ENCODE results near the gene PLD4. TPM values are rescaled to one million over a fixed set of nuclear protein-coding genes. Genes with fewer than 3 reads are reported as not detected.

The PLD4 gene
- total RNA-seq, 1 experiment from 2014 or later: not detected

GRCh38 chr14:104971447-104972240, 47.0 kb downstream of the PLD4 start:
- H3K4me3 ChIP-seq (ENCODE audit: insufficient read depth, low read depth, low read length): no peak overlapping the region
- no peaks in the 10 kb centered on the region for H3K36me3 ChIP-seq (replicated peaks; ENCODE audit: control insufficient read depth, insufficient read depth, low read length)
- DNase-seq: no peak
- peaks cover 6% of the 10 kb centered on the region for H3K27me3 ChIP-seq (ENCODE audit: control insufficient read depth, insufficient read depth, low read length)

DNA sequence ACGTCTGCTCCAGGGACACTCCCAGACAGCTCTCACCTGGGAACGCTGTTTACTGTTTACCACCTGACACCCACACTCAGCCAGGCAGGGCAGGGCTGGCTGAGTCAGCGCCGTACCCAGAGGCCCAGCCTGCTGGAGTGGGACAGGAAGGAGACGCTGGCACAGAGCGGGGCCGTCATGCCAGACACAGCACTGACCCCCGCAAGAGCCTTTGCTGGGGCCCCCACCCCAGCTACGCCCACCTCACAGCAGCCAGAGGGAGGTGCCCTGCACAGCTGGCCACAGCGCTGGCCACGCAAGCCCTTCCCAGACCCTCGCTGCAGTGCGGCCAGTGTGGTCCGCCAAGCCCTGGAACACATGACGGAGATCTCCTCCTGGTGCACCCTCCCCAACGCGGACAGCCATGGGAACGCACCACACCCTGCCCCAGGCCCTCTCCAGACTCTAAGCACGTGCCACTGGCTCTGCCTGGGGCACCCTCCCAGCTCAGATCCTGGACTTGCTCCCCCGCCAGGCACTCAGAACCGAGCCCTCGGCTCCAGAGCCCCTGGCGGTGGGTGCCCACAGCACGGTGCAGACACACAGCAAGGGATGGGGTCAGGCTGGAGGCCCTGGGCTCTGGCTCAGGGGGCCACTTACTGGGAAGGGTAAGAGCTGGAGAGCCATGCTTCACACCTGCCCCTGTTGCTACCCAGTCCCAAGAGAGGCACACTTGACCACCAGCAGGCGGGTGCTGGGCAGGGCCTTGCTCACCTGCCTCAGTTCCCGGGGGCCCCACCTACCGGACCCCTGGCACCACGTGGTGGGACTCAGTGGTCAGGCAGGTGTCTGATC, 47.8 kb downstream of the PLD4 start:
- peaks cover 15% of the 10 kb centered on the region for H3K27me3 ChIP-seq (ENCODE audit: control insufficient read depth, insufficient read depth, low read length)
- H3K4me3 ChIP-seq (ENCODE audit: insufficient read depth, low read depth, low read length): no peak overlapping the region
- DNase-seq: no peak

GRCh38 chr14:104973135-104973384, 48.4 kb downstream of the PLD4 start:
- peaks cover 19% of the 10 kb centered on the region for H3K27me3 ChIP-seq (ENCODE audit: control insufficient read depth, insufficient read depth, low read length)
- DNase-seq: no peak
- H3K4me3 ChIP-seq (ENCODE audit: insufficient read depth, low read depth, low read length): no peak overlapping the region
- H3K36me3 ChIP-seq (replicated peaks; ENCODE audit: control insufficient read depth, insufficient read depth, low read length): no peaks in the 10 kb centered on the region

More for the DNA sequence above, 47.8 kb downstream of the PLD4 start:
- H3K36me3 ChIP-seq (replicated peaks; ENCODE audit: control insufficient read depth, insufficient read depth, low read length): no peaks in the 10 kb centered on the region

- no peaks in the 10 kb centered on the region for H3K36me3 ChIP-seq (replicated peaks; ENCODE audit: control insufficient read depth, insufficient read depth, low read length)
- no peak for DNase-seq
- peaks cover 20% of the 10 kb centered on the region for H3K27me3 ChIP-seq (ENCODE audit: control insufficient read depth, insufficient read depth, low read length)
- no peak overlapping the region for H3K4me3 ChIP-seq (ENCODE audit: insufficient read depth, low read depth, low read length)
These were observed 48.9 kb downstream of the PLD4 start for GRCh38 chr14:104973385-104974145.

GRCh38 chr14:104974146-104974541, 49.5 kb downstream of the PLD4 start:
- DNase-seq: no peak
- Histone ChIP-seq H3K4me3 (ENCODE audit: insufficient read depth, low read depth, low read length) (no peak overlapping the region), H3K36me3 (replicated peaks; ENCODE audit: control insufficient read depth, insufficient read depth, low read length) (no peaks in the 10 kb centered on the region), H3K27me3 (ENCODE audit: control insufficient read depth, insufficient read depth, low read length) (peaks cover 25% of the 10 kb centered on the region)

- Histone ChIP-seq H3K4me3 (ENCODE audit: insufficient read depth, low read depth, low read length) (no peak overlapping the region), H3K27me3 (ENCODE audit: control insufficient read depth, insufficient read depth, low read length) (peaks cover 32% of the 10 kb centered on the region), H3K36me3 (replicated peaks; ENCODE audit: control insufficient read depth, insufficient read depth, low read length) (no peaks in the 10 kb centered on the region)
- no peak for DNase-seq
These were observed 50.1 kb downstream of the PLD4 start for GRCh38 chr14:104974665-104975390.

DNA sequence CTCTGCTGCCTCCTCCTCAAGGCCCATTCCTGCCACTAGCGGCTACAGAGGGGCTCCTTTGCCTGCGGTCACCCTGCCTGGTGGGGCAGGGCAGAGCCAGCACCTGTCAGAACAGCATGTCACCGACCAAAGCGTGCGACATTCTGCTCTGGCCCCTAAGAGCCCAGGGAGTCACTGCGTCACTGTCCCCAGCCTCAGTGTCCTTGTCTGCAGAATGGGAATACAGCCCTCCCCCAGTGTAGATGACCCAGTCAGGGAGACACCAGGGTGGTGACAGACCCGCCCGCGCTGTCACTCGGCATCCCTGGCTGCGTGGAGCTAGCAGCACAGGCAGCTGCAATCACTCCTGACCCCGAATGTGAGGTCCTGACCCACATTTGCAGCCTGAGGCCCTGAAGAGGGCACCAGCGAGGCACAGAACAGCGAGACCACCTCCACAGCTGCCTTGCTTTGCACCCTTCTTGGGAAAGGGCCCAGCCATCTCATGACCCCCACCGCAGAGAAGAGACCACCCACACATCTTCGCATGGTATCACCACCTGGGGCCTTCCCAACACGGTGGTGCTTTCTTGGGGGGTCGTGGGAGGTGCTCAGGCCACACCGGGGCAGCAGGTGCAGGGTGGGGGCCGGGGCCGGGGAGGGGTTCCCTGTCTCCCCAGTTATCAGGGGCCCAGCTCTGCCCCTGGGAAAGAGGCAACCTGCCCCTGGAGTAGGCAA, 51.0 kb downstream of the PLD4 start:
- Histone ChIP-seq H3K36me3 (replicated peaks; ENCODE audit: control insufficient read depth, insufficient read depth, low read length) (no peaks in the 10 kb centered on the region), H3K4me3 (ENCODE audit: insufficient read depth, low read depth, low read length) (no peak overlapping the region), H3K27me3 (ENCODE audit: control insufficient read depth, insufficient read depth, low read length) (peaks cover 35% of the 10 kb centered on the region)
- DNase-seq: peak; percentile 81

DNA sequence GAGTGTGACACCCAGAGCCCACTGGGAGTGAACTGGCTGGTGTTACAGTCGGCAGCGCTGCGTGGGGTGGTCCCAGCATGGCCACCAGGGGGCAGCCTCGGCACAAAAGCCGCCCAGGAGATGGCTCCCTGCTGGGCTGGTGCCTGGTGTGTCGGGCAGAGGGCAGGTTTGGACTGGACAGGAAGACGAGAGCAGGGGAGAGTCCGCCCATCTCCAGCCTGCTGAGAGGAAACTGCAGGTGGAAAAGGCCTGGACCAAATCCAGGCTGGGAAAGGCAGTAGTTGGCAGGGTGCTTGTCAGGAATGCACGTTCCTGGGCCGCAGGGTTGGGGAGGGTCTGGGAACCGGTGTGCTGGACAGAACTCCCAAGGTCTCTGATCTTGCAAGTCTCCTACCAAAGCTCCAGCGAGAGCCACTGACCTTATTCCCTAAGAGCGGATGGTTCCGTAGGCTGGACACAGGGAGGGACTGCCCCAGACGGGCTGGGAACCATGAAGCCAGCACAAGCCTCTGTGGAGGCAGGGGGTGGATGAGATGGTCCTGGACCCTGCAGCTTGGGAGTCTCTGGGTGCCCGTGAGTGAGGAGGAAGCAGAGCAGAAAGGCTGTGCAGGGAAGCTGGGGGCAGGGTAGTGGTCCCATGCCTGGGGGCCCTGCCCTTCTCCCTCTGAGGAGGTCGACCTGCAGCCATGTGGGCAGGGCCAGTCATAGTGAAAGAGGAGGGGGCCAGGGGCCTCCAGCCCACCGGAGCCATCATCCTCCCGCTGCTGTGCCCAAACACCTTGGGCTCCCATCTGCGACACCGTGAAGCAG, 51.7 kb downstream of the PLD4 start:
- Histone ChIP-seq H3K4me3 (ENCODE audit: insufficient read depth, low read depth, low read length) (no peak overlapping the region), H3K27me3 (ENCODE audit: control insufficient read depth, insufficient read depth, low read length) (peaks cover 35% of the 10 kb centered on the region), H3K36me3 (replicated peaks; ENCODE audit: control insufficient read depth, insufficient read depth, low read length) (no peaks in the 10 kb centered on the region)
- peak; percentile 91 for DNase-seq

- no peak for DNase-seq
- Histone ChIP-seq H3K36me3 (replicated peaks; ENCODE audit: control insufficient read depth, insufficient read depth, low read length) (no peaks in the 10 kb centered on the region), H3K4me3 (ENCODE audit: insufficient read depth, low read depth, low read length) (peak overlapping the region; percentile 51), H3K27me3 (ENCODE audit: control insufficient read depth, insufficient read depth, low read length) (peaks cover 35% of the 10 kb centered on the region)
These were observed 52.5 kb downstream of the PLD4 start for GRCh38 chr14:104977008-104977680.

DNA sequence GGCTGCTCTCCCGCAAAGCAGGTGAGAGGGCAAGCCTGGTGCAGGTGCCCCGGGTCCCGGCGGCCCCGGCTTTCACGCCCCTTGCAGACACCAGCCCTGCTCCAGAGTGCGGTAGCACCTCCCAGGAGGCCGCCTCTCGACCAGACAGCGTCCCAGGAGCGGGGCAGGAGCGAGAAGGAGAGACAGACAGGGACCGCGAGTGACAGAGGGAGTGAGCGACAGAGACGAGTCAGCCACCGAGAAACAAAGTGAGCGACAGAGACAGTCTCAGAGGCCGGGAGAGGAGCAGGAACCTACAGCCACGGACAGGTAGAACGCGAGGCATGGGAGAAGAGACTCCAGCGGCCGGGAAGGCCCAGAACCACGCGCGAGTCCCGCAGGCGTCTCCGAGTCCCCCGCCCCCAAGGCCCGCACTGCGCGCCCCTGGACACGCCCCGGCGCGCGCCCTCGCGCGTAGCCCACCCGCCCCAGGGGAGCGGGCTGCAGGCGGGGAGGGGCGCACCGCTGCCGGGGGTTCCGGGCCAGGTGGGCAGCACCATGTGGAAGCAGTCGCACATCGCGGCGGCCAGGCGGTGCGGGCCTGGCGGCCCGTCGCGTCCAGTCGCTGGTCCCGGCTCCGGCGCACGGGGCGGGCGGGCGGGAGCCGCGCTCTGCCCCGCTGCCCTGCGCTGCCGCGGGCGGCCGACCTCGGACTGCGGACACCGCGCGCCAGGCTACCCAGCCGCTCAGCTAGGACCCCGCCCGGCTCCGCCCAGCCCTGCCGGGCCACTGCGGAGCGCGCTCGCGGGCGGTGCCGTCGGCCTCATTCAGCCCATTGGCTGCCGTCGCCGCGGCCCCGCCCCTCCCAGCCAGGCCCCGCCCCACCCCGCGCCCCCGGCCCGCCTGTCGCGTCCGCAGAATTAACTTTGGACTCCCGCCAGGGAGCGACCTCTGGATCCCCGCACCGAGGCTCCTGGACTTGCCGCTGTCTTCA, 53.3 kb downstream of the PLD4 start, which contains the start of gene AHNAK2:
TSS of gene AHNAK2 (minus strand) at position 694 of the 973 bp plus-strand sequence. CDS start at position 557, 137 bp downstream.
- DNase-seq: peak; percentile 98
- Histone ChIP-seq H3K27me3 (ENCODE audit: control insufficient read depth, insufficient read depth, low read length) (peaks cover 35% of the 10 kb centered on the region), H3K36me3 (replicated peaks; ENCODE audit: control insufficient read depth, insufficient read depth, low read length) (no peaks in the 10 kb centered on the region), H3K4me3 (ENCODE audit: insufficient read depth, low read depth, low read length) (peak within 1 kb of the TSS; percentile 51)

DNA sequence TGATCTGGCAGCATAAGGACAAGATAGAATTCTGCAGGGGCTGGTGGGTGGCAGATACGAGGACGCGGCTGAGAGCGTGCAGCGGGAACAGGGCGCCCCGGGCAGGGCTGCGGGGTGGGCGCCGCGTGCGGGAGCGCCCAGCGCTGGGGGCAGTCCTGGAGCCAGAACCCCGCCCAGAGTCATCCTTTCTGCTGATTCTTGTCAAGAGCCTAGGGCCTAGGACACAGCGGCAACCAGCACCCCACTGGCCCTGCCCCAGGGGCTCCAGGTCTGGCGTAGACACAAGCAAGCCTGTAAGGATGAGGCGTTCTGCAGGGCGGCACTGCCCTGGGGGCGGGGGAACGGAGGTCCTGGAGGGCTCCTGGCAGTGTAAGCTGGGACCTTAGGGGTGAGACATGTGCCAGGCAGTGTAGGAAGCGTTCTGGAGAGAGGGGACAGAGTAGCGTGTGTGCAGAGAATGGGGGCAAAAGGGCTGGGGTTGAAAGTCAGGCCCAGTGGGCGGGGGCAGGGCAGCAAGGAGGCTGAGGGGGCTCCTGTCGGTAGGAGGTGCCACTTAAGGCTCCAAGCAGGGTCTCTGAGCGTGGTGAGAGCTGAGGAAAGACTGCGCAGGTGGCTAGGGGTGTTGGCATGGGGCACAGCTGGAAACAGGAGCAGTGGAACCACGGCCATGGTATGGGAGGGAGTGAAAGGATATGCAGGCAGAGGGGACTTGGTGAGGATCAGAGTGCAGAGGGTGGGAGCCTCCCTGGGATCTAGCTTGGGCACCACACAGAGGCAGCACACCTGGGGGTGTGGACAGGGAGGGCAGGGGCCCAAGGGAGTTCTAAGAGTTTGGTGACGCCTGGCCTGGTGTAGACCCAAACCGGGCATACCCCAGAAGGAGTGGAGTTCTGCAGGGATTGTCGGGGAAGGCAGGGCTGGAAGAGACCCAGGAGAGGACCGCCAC, 54.3 kb downstream of the PLD4 start:
- Histone ChIP-seq H3K27me3 (ENCODE audit: control insufficient read depth, insufficient read depth, low read length) (peaks cover 35% of the 10 kb centered on the region), H3K4me3 (ENCODE audit: insufficient read depth, low read depth, low read length) (peak overlapping the region; percentile 32)
- no peak for DNase-seq

More for the DNA sequence above, 54.3 kb downstream of the PLD4 start:
- no peaks in the 10 kb centered on the region for H3K36me3 ChIP-seq (replicated peaks; ENCODE audit: control insufficient read depth, insufficient read depth, low read length)

Data from H7 (cell line).